ENCODE data around the gene SLC44A3.

SLC44A3 gene

DNA sequence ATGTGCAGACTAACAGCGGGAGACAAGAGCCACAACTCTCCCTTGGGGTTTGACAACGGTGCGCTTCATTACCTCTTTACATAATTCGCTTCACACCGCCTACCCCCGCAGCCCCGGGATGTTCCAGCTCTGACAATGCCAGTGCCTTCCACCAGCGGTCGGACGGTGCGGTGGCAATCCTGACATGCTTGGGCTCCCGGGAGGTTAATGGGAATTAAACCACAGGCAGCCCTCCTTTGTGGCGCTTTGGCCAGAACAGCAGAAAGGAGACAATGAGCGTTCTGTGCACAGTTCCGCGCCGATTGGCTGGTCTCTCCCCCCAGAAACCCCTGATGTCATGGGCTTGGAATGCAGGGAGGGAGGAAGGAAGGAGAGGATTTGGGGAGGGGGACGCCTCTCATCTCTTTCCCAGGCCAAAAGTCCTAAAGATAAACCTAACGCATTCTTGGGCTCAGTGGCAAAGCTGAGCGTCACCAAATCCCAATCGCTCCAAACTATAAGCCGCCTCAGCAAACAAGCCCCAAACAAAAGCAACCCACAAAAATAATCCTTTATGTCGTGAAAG is 105.5 kb downstream of the SLC44A3 start:
- Histone ChIP-seq H3K4me3 (replicated peaks; ENCODE audit: low read depth, low read length) (peak overlapping the region; percentile 59), H3K27me3 (replicated peaks; ENCODE audit: control insufficient read depth, insufficient read depth, low read length) (no peaks in the 10 kb centered on the region; the same call in 1 of the 2 replicates), H3K36me3 (ENCODE audit: control insufficient read depth, insufficient read depth, low read length) (no peaks in the 10 kb centered on the region)
- DNase-seq (ENCODE audit: extremely low read depth, insufficient read length) = peak; percentile 44
- TF ChIP-seq, protein P1, sequence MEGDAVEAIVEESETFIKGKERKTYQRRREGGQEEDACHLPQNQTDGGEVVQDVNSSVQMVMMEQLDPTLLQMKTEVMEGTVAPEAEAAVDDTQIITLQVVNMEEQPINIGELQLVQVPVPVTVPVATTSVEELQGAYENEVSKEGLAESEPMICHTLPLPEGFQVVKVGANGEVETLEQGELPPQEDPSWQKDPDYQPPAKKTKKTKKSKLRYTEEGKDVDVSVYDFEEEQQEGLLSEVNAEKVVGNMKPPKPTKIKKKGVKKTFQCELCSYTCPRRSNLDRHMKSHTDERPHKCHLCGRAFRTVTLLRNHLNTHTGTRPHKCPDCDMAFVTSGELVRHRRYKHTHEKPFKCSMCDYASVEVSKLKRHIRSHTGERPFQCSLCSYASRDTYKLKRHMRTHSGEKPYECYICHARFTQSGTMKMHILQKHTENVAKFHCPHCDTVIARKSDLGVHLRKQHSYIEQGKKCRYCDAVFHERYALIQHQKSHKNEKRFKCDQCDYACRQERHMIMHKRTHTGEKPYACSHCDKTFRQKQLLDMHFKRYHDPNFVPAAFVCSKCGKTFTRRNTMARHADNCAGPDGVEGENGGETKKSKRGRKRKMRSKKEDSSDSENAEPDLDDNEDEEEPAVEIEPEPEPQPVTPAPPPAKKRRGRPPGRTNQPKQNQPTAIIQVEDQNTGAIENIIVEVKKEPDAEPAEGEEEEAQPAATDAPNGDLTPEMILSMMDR (IDR thresholded peaks at IDR 0.05; ENCODE audit: insufficient read depth, low read length, poor library complexity, severe bottlenecking) = no peak

DNA sequence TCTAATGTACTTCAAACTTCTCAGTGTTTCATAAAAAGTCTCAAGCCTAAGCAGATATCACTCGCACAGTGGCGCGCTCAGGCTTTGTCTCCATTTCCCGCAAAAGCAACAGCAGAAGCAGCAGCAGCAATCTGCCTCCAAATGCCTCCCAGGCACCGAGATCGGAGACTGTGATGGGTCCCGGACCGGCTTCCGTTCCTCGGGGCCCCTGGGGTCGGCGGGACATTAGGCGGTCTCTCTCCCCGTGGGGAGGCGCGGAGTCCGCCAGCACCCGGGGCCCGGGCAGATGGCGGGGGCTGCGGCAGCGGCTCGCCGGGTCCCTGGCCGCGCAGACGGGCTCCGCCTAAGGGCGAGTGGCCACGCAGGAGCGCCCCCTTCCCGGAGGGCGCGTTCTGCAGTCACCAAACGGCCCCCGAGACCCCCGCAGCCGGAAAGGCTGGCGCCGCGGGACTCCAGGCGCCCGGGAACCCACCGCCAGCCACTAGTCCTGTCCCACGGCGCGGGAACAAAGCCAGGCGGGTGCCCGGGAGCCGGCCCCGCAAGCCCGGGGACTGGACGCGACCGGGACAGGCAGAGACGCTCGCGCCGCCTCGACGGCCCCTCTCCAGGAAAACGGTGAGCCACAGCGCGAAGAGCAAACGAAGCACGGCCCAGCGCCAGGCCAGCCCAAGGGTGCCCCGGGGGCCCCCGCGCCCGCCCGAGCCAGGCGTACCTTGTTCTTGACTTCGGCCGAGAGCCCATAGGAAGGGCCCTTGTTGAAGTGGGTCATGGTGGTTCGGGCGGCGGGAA is 106.2 kb downstream of the SLC44A3 start:
- Histone ChIP-seq H3K27me3 (replicated peaks; ENCODE audit: control insufficient read depth, insufficient read depth, low read length) (no peaks in the 10 kb centered on the region; the same call in 1 of the 2 replicates), H3K36me3 (ENCODE audit: control insufficient read depth, insufficient read depth, low read length) (no peaks in the 10 kb centered on the region), H3K4me3 (replicated peaks; ENCODE audit: low read depth, low read length) (peak overlapping the region; percentile 59)
- peak; percentile 57 for DNase-seq (ENCODE audit: extremely low read depth, insufficient read length)
- TF ChIP-seq, protein P1 (IDR thresholded peaks at IDR 0.05; ENCODE audit: insufficient read depth, low read length, poor library complexity, severe bottlenecking) = no peak

DNA sequence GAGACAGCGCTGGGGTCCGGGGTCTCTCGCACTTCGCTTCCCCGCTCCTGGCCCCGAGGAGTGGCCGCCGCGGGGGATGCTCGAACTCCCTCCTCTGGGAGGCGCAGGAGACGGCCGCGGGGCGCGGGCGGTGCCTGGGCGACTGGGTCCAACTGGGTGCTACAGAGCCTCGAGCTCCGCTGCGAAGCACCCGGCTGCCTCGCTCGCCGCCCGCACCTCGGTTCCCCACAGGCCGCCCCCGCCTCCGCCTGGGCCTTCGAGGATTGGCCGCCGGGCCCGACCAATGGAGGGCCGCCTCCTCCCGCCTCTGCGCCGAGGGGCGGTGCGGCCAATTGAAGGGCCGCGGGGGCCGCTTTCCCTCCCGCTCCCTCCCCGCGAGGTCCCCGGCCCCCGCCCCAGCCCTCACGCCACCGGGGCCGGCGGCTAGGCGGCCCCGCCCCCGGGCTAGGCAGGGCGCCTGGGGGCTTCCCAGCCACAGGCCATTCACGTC is 106.8 kb downstream of the SLC44A3 start, which contains the start of gene CNN3:
TSS of gene CNN3 (minus strand) at position 196 of the 490 bp plus-strand sequence. CDS start 216 bp downstream, outside the sequence.
- TF ChIP-seq, protein P1 (IDR thresholded peaks at IDR 0.05; ENCODE audit: insufficient read depth, low read length, poor library complexity, severe bottlenecking) = no peak
- DNase-seq (ENCODE audit: extremely low read depth, insufficient read length) = peak; percentile 86
- peak within 1 kb of the TSS; percentile 59 for H3K4me3 ChIP-seq (replicated peaks; ENCODE audit: low read depth, low read length)

DNA sequence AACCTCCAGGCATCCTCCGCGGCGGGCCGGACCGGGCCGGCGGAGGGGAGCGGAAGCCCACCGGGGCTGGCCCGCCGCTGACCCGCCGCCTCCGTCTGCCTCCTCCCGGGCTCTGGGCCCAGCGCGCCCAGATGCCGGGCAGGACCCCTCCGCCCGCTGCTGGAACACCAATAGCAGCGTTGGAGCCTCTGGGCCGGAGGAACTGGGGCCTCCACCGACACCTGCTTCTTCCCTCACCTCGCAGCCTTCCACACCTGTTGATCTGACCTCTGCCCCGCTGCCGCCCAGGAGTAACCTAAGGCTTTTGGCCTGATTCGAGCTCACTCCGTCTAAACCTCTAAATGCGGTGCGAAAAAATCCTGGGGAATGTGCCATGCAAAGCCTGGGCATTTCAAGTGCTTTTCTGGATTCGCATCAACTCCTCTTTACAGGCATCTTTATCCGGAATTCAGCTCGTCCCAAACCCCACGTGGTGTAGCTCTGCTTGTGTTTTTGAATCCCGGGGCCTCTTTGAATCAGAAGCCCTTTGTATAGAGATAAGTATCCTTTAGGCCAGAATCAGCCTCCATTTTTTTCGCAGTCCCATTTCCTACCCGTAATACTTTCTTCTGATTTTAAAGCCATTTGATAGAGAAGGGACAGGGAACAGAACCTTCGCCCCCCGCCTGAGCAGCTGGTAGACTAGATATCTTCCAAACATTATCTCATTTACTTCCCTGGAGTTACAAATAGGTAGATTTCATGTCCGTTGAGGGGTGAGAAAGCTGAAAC is 107.4 kb downstream of the SLC44A3 start:
- TF ChIP-seq, protein P1 (IDR thresholded peaks at IDR 0.05; ENCODE audit: insufficient read depth, low read length, poor library complexity, severe bottlenecking) = no peak
- H3K36me3 ChIP-seq (ENCODE audit: control insufficient read depth, insufficient read depth, low read length) = no peaks in the 10 kb centered on the region
- DNase-seq (ENCODE audit: extremely low read depth, insufficient read length) = no peak
- peak overlapping the region; percentile 53 for H3K4me3 ChIP-seq (replicated peaks; ENCODE audit: low read depth, low read length)
- no peaks in the 10 kb centered on the region; the same call in 1 of the 2 replicates for H3K27me3 ChIP-seq (replicated peaks; ENCODE audit: control insufficient read depth, insufficient read depth, low read length)

More for the DNA sequence above, 106.8 kb downstream of the SLC44A3 start, which contains the start of gene CNN3:
- Histone ChIP-seq H3K36me3 (ENCODE audit: control insufficient read depth, insufficient read depth, low read length) (no peaks in the 10 kb centered on the region), H3K27me3 (replicated peaks; ENCODE audit: control insufficient read depth, insufficient read depth, low read length) (no peaks in the 10 kb centered on the region; the same call in 1 of the 2 replicates)

DNA sequence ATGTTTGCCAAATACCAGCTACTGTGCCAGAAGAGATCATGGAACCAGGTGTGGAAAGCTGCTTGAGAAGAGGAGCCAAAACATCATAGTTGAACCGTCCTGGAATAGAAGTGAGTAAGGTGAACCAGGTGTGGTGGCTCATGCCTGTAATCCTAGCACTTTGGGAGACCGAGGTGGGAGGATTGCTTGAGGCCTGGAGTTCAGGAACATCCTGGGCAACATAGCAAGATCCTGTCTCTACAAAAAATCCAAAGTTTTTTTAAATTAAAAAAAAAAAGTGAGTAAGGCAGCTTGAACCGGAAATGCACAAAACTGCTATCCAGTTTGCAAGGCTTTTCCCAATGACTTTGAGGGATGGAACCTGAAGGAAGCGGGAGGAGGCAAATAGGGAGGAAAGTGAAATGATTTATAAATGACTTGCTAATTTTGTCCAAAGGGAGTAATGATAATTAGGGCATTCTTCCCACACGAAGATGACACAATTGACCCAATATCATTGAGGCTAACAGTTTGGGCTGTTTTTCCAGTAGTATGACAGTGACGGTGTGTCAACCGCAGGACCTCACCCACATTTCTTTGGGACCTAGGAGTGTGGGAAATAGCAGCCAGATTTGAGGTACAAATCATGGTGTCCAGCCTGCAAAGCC is 108.3 kb downstream of the SLC44A3 start:
- no peak for DNase-seq (ENCODE audit: extremely low read depth, insufficient read length)
- TF ChIP-seq, protein P1 (IDR thresholded peaks at IDR 0.05; ENCODE audit: insufficient read depth, low read length, poor library complexity, severe bottlenecking) = no peak
- Histone ChIP-seq H3K36me3 (ENCODE audit: control insufficient read depth, insufficient read depth, low read length) (no peaks in the 10 kb centered on the region), H3K27me3 (replicated peaks; ENCODE audit: control insufficient read depth, insufficient read depth, low read length) (no peaks in the 10 kb centered on the region; the same call in 1 of the 2 replicates), H3K4me3 (replicated peaks; ENCODE audit: low read depth, low read length) (no peak overlapping the region)

Measured in GM06990 (cell line).